ENCODE results near the gene MAP4. TPM values are rescaled to one million over a fixed set of nuclear protein-coding genes. Genes with fewer than 3 reads are reported as not detected.

The MAP4 gene
- total and polyA plus RNA-seq, 2 of the 13 experiments (the other 11 are each of a cell fraction or from before 2014, with no cell fraction given): 33.1 to 38.7 TPM

GRCh38 chr3:47849699-47850563 is 166.3 kb downstream of the MAP4 start (continued):
- 0 out of 2 replicates have a peak, but pooled peaks have one; percentile 7 for TF ChIP-seq UBTF (CRISPR knock-in tag; IDR thresholded peaks at IDR 0.05)

GRCh38 chr3:47849186-47849698 is 167.0 kb downstream of the MAP4 start:
- Histone ChIP-seq H3K4me2 (ENCODE audit: low read depth, low read length) (no peak overlapping the region), H4K20me1 (ENCODE audit: insufficient read depth, low read length) (no peaks in the 10 kb centered on the region), H3K4me1 (ENCODE audit: insufficient read depth, low read length) (no peaks in the 10 kb centered on the region), H3K36me3 (replicated peaks in 1 of 2; ENCODE audit: control insufficient read depth in 1 of 2, insufficient read depth in 2 of 2, low read length in 2 of 2) (peaks cover 41 to 77% of the 10 kb centered on the region in 2 experiments), H3K27ac (ENCODE audit: extremely low read length, insufficient read depth, low read length) (no peak overlapping the region), H3K79me2 (ENCODE audit: insufficient read depth, low read length) (no peaks in the 10 kb centered on the region), H3K9ac (ENCODE audit: insufficient read depth, low read depth, low read length) (no peak overlapping the region), H3K27me3 (ENCODE audit: control insufficient read depth in 1 of 2, insufficient read depth in 2 of 2, low read length in 2 of 2) (no peaks in the 10 kb centered on the region), H3K9me3 (ENCODE audit: low read length) (no peaks in the 10 kb centered on the region), H2AFZ (ENCODE audit: low read length) (no peak overlapping the region), H3K4me3 (replicated peaks in 1 of 3; ENCODE audit: insufficient read depth in 1 of 3, low read depth in 2 of 3, low read length in 3 of 3) (no peak overlapping the region)
- peak; percentile 1; the same call in 2 of the 3 replicates for ATAC-seq
- no peak for FAIRE-seq
- DNase-seq (ENCODE audit: low spot score): no peak
- 93% methylated on average over 5 of the region's 14 CpGs for WGBS (ENCODE audit: low lambda C conversion rate)
- intact Hi-C loops (cut with micrococcal nuclease; ENCODE audit: unreplicated experiment) (no loop called here), in situ Hi-C loops (cut with HindIII; ENCODE audit: extremely low pct_ligation_motif_present, low pct_unique_long_range_greater_than_20kb) (loop anchor here (10.0 kb wide), 1 partner anchor 306 kb away; no protein-coding TSS in a partner anchor)
- ChIA-PET CTCF (ENCODE audit: low intra/inter-chr PET ratio, low total read pairs) (interaction anchor here (1.5 kb wide), 1 partner anchor 141 kb away, joined by 4 read pairs; no protein-coding TSS in a partner anchor), POLR2A (no interaction called here)
- no TSS peak for BruUV-seq (replicated peaks)
- TF ChIP-seq MBNL3 (CRISPR knock-in tag; conservative IDR thresholded peaks at IDR 0.05) (no peak), RBM22 (optimal IDR thresholded peaks at IDR 0.05; ENCODE audit: low read length) (peak; percentile 94), POLR2AphosphoS2 (IDR thresholded peaks at IDR 0.05; ENCODE audit: low read depth, low read length) (0 out of 2 replicates have a peak, but pooled peaks have one; percentile 22), POLR2A (IDR thresholded peaks at IDR 0.05; ENCODE audit: insufficient read depth in 1 of 2, low read depth in 2 of 2, low read length in 2 of 2) (peak in 1 of 2 experiments; percentile 34; a peak in 1 of 4 replicates), POLR2G (IDR thresholded peaks at IDR 0.05; ENCODE audit: low read depth, low read length) (0 out of 2 replicates have a peak, but pooled peaks have one; percentile 10)
